ENCODE measurements around the gene MLLT11. TPM values are rescaled to one million over a fixed set of nuclear protein-coding genes. Genes with fewer than 3 reads are reported as not detected.

MLLT11 gene
- total RNA-seq, 4 donors from 2014 or later, result 0.46 to 1.6 (median 1.2) TPM

GRCh38 chr1:151037032-151037431, 23.2 kb upstream of the MLLT11 start:
- Histone ChIP-seq H3K4me1 (peaks cover 5 to 6% of the 10 kb centered on the region in 2 donors), H3K27me3 (no peaks in the 10 kb centered on the region), H3K36me3 (peaks cover 16 to 20% of the 10 kb centered on the region in 2 donors), H3K9me3 (no peaks in the 10 kb centered on the region), H3K27ac (peak overlapping the region in 1 of 3 donors; percentile 30), H3K4me3 (replicated peaks in 1 of 3) (no peak overlapping the region)
- TF ChIP-seq POLR2A (IDR thresholded peaks at IDR 0.05), result no peak
- TF ChIP-seq CTCF (IDR thresholded peaks at IDR 0.05), result no peak
- intact Hi-C loops (cut with DNase I), result no loop called here
- 79 to 82% methylated on average over 6 of the region's 6 CpGs for WGBS, 2 donors
- no peak for DNase-seq

- Histone ChIP-seq H3K4me1 (peaks cover 5 to 6% of the 10 kb centered on the region in 2 donors), H3K36me3 (peaks cover 6 to 11% of the 10 kb centered on the region in 2 donors), H3K9me3 (no peaks in the 10 kb centered on the region), H3K27ac (no peak overlapping the region), H3K4me3 (replicated peaks in 1 of 3) (no peak overlapping the region), H3K27me3 (no peaks in the 10 kb centered on the region)
- WGBS, 2 donors, result 94 to 95% methylated on average over 3 of the region's 3 CpGs
- intact Hi-C loops (cut with DNase I), result no loop called here
- DNase-seq, result no peak
- TF ChIP-seq CTCF (IDR thresholded peaks at IDR 0.05) (no peak), POLR2A (IDR thresholded peaks at IDR 0.05) (no peak)
Measured at GRCh38 chr1:151039521-151039920, 20.7 kb upstream of the MLLT11 start.

GRCh38 chr1:151043163-151043562, 17.0 kb upstream of the MLLT11 start:
- TF ChIP-seq POLR2A (IDR thresholded peaks at IDR 0.05) (no peak), CTCF (IDR thresholded peaks at IDR 0.05) (no peak)
- no peak for DNase-seq
- H3K27ac ChIP-seq, result no peak overlapping the region
- peaks cover 0 to 5% of the 10 kb centered on the region in 2 donors for H3K36me3 ChIP-seq
- H3K9me3 ChIP-seq, result no peaks in the 10 kb centered on the region
- peaks cover 5% of the 10 kb centered on the region in 2 donors for H3K4me1 ChIP-seq
- WGBS, 2 donors, result 80 to 88% methylated on average over 1 of the region's 1 CpG
- H3K4me3 ChIP-seq (replicated peaks in 1 of 3), result no peak overlapping the region
- intact Hi-C loops (cut with DNase I), result no loop called here
- H3K27me3 ChIP-seq, result no peaks in the 10 kb centered on the region

DNA sequence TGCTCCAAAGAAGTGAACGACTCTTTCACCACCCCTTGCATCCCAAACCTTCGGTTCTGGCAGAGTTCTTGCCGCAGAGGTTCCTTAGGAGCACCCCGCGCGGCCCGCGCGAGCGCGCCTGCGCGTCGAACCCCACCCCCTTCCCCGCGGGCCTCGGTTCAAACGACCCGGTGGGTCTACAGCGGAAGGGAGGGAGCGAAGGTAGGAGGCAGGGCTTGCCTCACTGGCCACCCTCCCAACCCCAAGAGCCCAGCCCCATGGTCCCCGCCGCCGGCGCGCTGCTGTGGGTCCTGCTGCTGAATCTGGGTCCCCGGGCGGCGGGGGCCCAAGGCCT, 12.6 kb upstream of the MLLT11 start, which contains the start of gene C1orf56:
C1orf56 (plus strand) TSS at position 161 of the 334 bp plus-strand sequence; CDS start at position 258, 97 bp downstream.
- intact Hi-C loops (cut with DNase I), result no loop called here
- peak within 1 kb of the TSS; percentile 42 to 74 (median 69) for H3K4me3 ChIP-seq (replicated peaks in 1 of 3)
- H3K27me3 ChIP-seq, result no peaks in the 10 kb centered on the region
- H3K36me3 ChIP-seq, result peaks cover 6 to 18% of the 10 kb centered on the region in 2 donors
- H3K27ac ChIP-seq, result peak within 1 kb of the TSS; percentile 89 to 95 (median 95)
- TF ChIP-seq POLR2A (IDR thresholded peaks at IDR 0.05) (peak; percentile 34 to 87), CTCF (IDR thresholded peaks at IDR 0.05) (no peak)
- H3K4me1 ChIP-seq, result peaks cover 11 to 18% of the 10 kb centered on the region in 2 donors
- 0 to 1% methylated on average over 17 to 20 of the region's 29 CpGs for WGBS, 2 donors
- peak; percentile 77 to 81 for DNase-seq
- H3K9me3 ChIP-seq, result no peaks in the 10 kb centered on the region

DNA sequence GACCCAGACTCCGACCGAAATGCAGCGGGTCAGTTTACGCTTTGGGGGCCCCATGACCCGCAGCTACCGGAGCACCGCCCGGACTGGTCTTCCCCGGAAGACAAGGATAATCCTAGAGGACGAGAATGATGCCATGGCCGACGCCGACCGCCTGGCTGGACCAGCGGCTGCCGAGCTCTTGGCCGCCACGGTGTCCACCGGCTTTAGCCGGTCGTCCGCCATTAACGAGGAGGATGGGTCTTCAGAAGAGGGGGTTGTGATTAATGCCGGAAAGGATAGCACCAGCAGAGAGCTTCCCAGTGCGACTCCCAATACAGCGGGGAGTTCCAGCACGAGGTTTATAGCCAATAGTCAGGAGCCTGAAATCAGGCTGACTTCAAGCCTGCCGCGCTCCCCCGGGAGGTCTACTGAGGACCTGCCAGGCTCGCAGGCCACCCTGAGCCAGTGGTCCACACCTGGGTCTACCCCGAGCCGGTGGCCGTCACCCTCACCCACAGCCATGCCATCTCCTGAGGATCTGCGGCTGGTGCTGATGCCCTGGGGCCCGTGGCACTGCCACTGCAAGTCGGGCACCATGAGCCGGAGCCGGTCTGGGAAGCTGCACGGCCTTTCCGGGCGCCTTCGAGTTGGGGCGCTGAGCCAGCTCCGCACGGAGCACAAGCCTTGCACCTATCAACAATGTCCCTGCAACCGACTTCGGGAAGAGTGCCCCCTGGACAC, 12.1 kb upstream of the MLLT11 start:
- Histone ChIP-seq H3K36me3 (peaks cover 11 to 21% of the 10 kb centered on the region in 2 donors), H3K27ac (peak overlapping the region; percentile 89 to 95 (median 95)), H3K27me3 (no peaks in the 10 kb centered on the region), H3K4me3 (replicated peaks in 1 of 3) (peak overlapping the region; percentile 42 to 74 (median 69)), H3K9me3 (no peaks in the 10 kb centered on the region), H3K4me1 (peaks cover 11 to 18% of the 10 kb centered on the region in 2 donors)
- peak in 4 of 6 experiments; percentile 17 to 56 (median 56) for TF ChIP-seq CTCF (IDR thresholded peaks at IDR 0.05)
- TF ChIP-seq POLR2A (IDR thresholded peaks at IDR 0.05), result no peak
- intact Hi-C loops (cut with DNase I), result no loop called here
- DNase-seq, result peak; percentile 82 to 84
- WGBS, 2 donors, result 0 to 1% methylated on average over 17 to 23 of the region's 48 CpGs

Measured in thyroid gland (tissue), 4 donors.